Measurements from ENCODE around the gene STX8.

- TF ChIP-seq ASH1L (IDR thresholded peaks at IDR 0.05; ENCODE audit: borderline replicate concordance, low read depth, partially characterized antibody) (no peak), PCBP2 (IDR thresholded peaks at IDR 0.05; ENCODE audit: low read depth, low read length, poor library complexity, severe bottlenecking) (no peak), ZBTB33 (CRISPR knock-in tag; IDR thresholded peaks at IDR 0.05) (no peak), POLR2A (conservative IDR thresholded peaks at IDR 0.05) (no peak), FOXJ3 (CRISPR knock-in tag; IDR thresholded peaks at IDR 0.05) (no peak), ZNF592 (IDR thresholded peaks at IDR 0.05) (no peak), FOXK1 (CRISPR knock-in tag; IDR thresholded peaks at IDR 0.05; ENCODE audit: borderline replicate concordance) (no peak), NBN (IDR thresholded peaks at IDR 0.05; ENCODE audit: low read depth) (no peak), TAF1 (IDR thresholded peaks at IDR 0.05; ENCODE audit: control insufficient read depth, extremely low read depth, insufficient read depth, low read length, severe bottlenecking) (no peak), ATF1 (CRISPR knock-in tag; IDR thresholded peaks at IDR 0.05) (no peak), ATF1 (tag; IDR thresholded peaks at IDR 0.05) (no peak), CHCHD3 (CRISPR knock-in tag; IDR thresholded peaks at IDR 0.05) (no peak)
- TF ChIP-seq, protein P1, sequence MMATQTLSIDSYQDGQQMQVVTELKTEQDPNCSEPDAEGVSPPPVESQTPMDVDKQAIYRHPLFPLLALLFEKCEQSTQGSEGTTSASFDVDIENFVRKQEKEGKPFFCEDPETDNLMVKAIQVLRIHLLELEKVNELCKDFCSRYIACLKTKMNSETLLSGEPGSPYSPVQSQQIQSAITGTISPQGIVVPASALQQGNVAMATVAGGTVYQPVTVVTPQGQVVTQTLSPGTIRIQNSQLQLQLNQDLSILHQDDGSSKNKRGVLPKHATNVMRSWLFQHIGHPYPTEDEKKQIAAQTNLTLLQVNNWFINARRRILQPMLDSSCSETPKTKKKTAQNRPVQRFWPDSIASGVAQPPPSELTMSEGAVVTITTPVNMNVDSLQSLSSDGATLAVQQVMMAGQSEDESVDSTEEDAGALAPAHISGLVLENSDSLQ (IDR thresholded peaks at IDR 0.05) = no peak
- TF ChIP-seq, protein P2, sequence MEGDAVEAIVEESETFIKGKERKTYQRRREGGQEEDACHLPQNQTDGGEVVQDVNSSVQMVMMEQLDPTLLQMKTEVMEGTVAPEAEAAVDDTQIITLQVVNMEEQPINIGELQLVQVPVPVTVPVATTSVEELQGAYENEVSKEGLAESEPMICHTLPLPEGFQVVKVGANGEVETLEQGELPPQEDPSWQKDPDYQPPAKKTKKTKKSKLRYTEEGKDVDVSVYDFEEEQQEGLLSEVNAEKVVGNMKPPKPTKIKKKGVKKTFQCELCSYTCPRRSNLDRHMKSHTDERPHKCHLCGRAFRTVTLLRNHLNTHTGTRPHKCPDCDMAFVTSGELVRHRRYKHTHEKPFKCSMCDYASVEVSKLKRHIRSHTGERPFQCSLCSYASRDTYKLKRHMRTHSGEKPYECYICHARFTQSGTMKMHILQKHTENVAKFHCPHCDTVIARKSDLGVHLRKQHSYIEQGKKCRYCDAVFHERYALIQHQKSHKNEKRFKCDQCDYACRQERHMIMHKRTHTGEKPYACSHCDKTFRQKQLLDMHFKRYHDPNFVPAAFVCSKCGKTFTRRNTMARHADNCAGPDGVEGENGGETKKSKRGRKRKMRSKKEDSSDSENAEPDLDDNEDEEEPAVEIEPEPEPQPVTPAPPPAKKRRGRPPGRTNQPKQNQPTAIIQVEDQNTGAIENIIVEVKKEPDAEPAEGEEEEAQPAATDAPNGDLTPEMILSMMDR (IDR thresholded peaks at IDR 0.05 in 2 of 3, conservative IDR thresholded peaks at IDR 0.05 in 1 of 3; ENCODE audit: insufficient read depth in 2 of 3, low read depth in 1 of 3, low read length in 3 of 3) = no peak
These were observed 275.9 kb downstream of the STX8 start for GRCh38 chr17:9299695-9300094.
